PC-9 (cell line): ENCODE results near the gene GATB. TPM values are rescaled to one million over a fixed set of nuclear protein-coding genes. Genes with fewer than 3 reads are reported as not detected.

Source experiments
- BruUV-seq: library from RNA; stranded (reverse); fragments of 400-500 nt; replicated peaks from 2 replicates; lab custom pipeline; 2021; lab: Mats Ljungman, UMichigan
- CTCF ChIA-PET: fragments of 300-600 bp; sonication (Branson Sonifier 250); formaldehyde crosslinking; loops from one replicate; lab custom pipeline; 2022; ENCODE audit warnings: antibody characterized with exemption; lab: Charles Lee
- POLR2A ChIA-PET: fragments of 300-600 bp; sonication (Branson Sonifier 250); formaldehyde crosslinking; loops from one replicate; lab custom pipeline; 2022; ENCODE audit warnings: antibody characterized with exemption; ENCODE audit not compliant: unreplicated experiment; lab: Charles Lee
- DNase-seq, 2 experiments: peaks; one replicate each; pipeline versions ENCODE4 v3.0.0 to v3.0.0-alpha.2; 2015 to 2022; ENCODE audit warnings: mixed read lengths in 1 of 2
- H2AFZ ChIP-seq: fragments of 200-600 bp; sonication (generic); 2 replicates; pipeline ENCODE4 v1.8.1; 2017; ENCODE audit warnings: antibody characterized with exemption
- H3F3A ChIP-seq: fragments of 200-600 bp; sonication (generic); 2 replicates; pipeline ENCODE4 v1.8.1; 2017; ENCODE audit warnings: antibody characterized with exemption, mild to moderate bottlenecking, low read depth; ENCODE audit not compliant: insufficient read depth
- H3K27ac ChIP-seq: fragments of 200-600 bp; sonication (generic); 2 replicates; pipeline ENCODE4 v1.6.1; 2016; ENCODE audit warnings: mixed run types
- H3K27me3 ChIP-seq: fragments of 200-600 bp; sonication (generic); 2 replicates; pipeline ENCODE4 v1.6.1; 2016; ENCODE audit warnings: low read depth, mixed run types; ENCODE audit not compliant: insufficient read depth
- H3K36me3 ChIP-seq: fragments of 200-600 bp; sonication (generic); 2 replicates; pipeline ENCODE4 v1.6.1; 2016; ENCODE audit warnings: low read depth, mixed run types
- H3K4me1 ChIP-seq: fragments of 200-600 bp; sonication (generic); replicated peaks from 2 replicates; pipeline ENCODE4 v1.6.1; 2016; ENCODE audit warnings: mixed run types; ENCODE audit not compliant: insufficient read depth
- H3K4me2 ChIP-seq: fragments of 200-600 bp; sonication (generic); 2 replicates; pipeline ENCODE4 v1.6.1; 2017; ENCODE audit warnings: mixed run types
- H3K4me3 ChIP-seq: fragments of 200-600 bp; sonication (generic); 2 replicates; pipeline ENCODE4 v1.6.1; 2016; ENCODE audit warnings: mixed run types
- H3K79me2 ChIP-seq: fragments of 200-600 bp; sonication (generic); 2 replicates; pipeline ENCODE4 v1.6.1; 2017; ENCODE audit warnings: low read depth, mixed run types
- H3K9me2 ChIP-seq: fragments of 200-600 bp; sonication (generic); 2 replicates; pipeline ENCODE4 v1.8.1; 2017; ENCODE audit warnings: mild to moderate bottlenecking; ENCODE audit not compliant: insufficient read depth
- H3K9me3 ChIP-seq: fragments of 200-600 bp; sonication (generic); 2 replicates; pipeline ENCODE4 v1.8.1; 2016; ENCODE audit warnings: low read depth; ENCODE audit not compliant: insufficient read depth
- H4K20me1 ChIP-seq: fragments of 200-600 bp; sonication (generic); 2 replicates; pipeline ENCODE4 v1.8.1; 2017; ENCODE audit not compliant: insufficient read depth
- CTCF ChIP-seq: fragments of 200-600 bp; sonication (generic); conservative IDR thresholded peaks from 2 replicates; pipeline ENCODE4 v1.6.1; 2017; ENCODE audit warnings: mixed run types, antibody characterized with exemption, mild to moderate bottlenecking, moderate library complexity
- EZH2 ChIP-seq: fragments of 200-600 bp; sonication (generic); IDR thresholded peaks from 2 replicates; pipeline ENCODE4 v1.8.0; 2017; ENCODE audit warnings: antibody characterized with exemption, low read depth
- intact Hi-C: fragments of 100-400 bp; cut with micrococcal nuclease; formaldehyde crosslinking; loops from one replicate; pipeline ENCODE4 v1.10.0; 2022; ENCODE audit not compliant: unreplicated experiment
- total RNA-seq: library from RNA; stranded (reverse); gene quantifications from 2 replicates; pipeline ENCODE4 v1.2.3, GENCODE V29; 2021

The GATB gene
- total RNA-seq, 1 experiment from 2014 or later: 24.2 TPM

- H3K9me3 ChIP-seq: no peaks in the 10 kb centered on the region
- no peaks in the 10 kb centered on the region for H3K9me2 ChIP-seq
- TF ChIP-seq CTCF: no peak
- TF ChIP-seq EZH2: no peak
- H3K36me3 ChIP-seq: no peaks in the 10 kb centered on the region
- POLR2A ChIA-PET: interaction anchor here (0.6 kb wide), 1 partner anchor 34 kb away, joined by 3 read pairs; no protein-coding TSS in a partner anchor
- no peak overlapping the region for H3K4me3 ChIP-seq
- intact Hi-C loops: no loop called here
- H3K79me2 ChIP-seq: no peaks in the 10 kb centered on the region
- no peaks in the 10 kb centered on the region for H3F3A ChIP-seq
- no peak overlapping the region for H3K27ac ChIP-seq
- no TSS peak for BruUV-seq
- no peak overlapping the region for H3K4me2 ChIP-seq
- CTCF ChIA-PET: no interaction called here
- H3K27me3 ChIP-seq: no peaks in the 10 kb centered on the region
- no peak overlapping the region for H2AFZ ChIP-seq
- DNase-seq: no peak
- no peaks in the 10 kb centered on the region for H3K4me1 ChIP-seq
- no peaks in the 10 kb centered on the region for H4K20me1 ChIP-seq
These were observed 81.6 kb downstream of the GATB start for GRCh38 chr4:151679231-151679630.

- H3K4me1 ChIP-seq: no peaks in the 10 kb centered on the region
- DNase-seq: no peak
- intact Hi-C loops: no loop called here
- BruUV-seq: no TSS peak
- no peak overlapping the region for H2AFZ ChIP-seq
- ChIA-PET POLR2A (no interaction called here), CTCF (no interaction called here)
- H3K27ac ChIP-seq: no peak overlapping the region
- no peaks in the 10 kb centered on the region for H3K36me3 ChIP-seq
- H4K20me1 ChIP-seq: no peaks in the 10 kb centered on the region
- TF ChIP-seq CTCF (no peak), EZH2 (no peak)
- H3K9me2 ChIP-seq: no peaks in the 10 kb centered on the region
- H3K4me2 ChIP-seq: no peak overlapping the region
- no peaks in the 10 kb centered on the region for H3K27me3 ChIP-seq
- H3K79me2 ChIP-seq: no peaks in the 10 kb centered on the region
- H3F3A ChIP-seq: no peaks in the 10 kb centered on the region
- H3K9me3 ChIP-seq: no peaks in the 10 kb centered on the region
- no peak overlapping the region for H3K4me3 ChIP-seq
These were observed 82.5 kb downstream of the GATB start for GRCh38 chr4:151678048-151678872.

GRCh38 chr4:151677193-151677592 is 83.6 kb downstream of the GATB start:
- ChIA-PET POLR2A (no interaction called here), CTCF (no interaction called here)
- Histone ChIP-seq H3K9me3 (no peaks in the 10 kb centered on the region), H3K79me2 (no peaks in the 10 kb centered on the region), H3K4me3 (no peak overlapping the region), H3F3A (no peaks in the 10 kb centered on the region), H3K27ac (no peak overlapping the region), H2AFZ (no peak overlapping the region), H3K36me3 (no peaks in the 10 kb centered on the region), H3K27me3 (no peaks in the 10 kb centered on the region), H3K9me2 (no peaks in the 10 kb centered on the region), H3K4me1 (no peaks in the 10 kb centered on the region), H4K20me1 (no peaks in the 10 kb centered on the region), H3K4me2 (no peak overlapping the region)
- no peak for TF ChIP-seq CTCF
- TF ChIP-seq EZH2: no peak
- intact Hi-C loops: no loop called here
- DNase-seq: no peak
- BruUV-seq: no TSS peak
